ENCODE measurements around the gene PRM1. TPM values are rescaled to one million over a fixed set of nuclear protein-coding genes. Genes with fewer than 3 reads are reported as not detected.

PRM1 gene
- total RNA-seq, 1 donor = not detected

DNA sequence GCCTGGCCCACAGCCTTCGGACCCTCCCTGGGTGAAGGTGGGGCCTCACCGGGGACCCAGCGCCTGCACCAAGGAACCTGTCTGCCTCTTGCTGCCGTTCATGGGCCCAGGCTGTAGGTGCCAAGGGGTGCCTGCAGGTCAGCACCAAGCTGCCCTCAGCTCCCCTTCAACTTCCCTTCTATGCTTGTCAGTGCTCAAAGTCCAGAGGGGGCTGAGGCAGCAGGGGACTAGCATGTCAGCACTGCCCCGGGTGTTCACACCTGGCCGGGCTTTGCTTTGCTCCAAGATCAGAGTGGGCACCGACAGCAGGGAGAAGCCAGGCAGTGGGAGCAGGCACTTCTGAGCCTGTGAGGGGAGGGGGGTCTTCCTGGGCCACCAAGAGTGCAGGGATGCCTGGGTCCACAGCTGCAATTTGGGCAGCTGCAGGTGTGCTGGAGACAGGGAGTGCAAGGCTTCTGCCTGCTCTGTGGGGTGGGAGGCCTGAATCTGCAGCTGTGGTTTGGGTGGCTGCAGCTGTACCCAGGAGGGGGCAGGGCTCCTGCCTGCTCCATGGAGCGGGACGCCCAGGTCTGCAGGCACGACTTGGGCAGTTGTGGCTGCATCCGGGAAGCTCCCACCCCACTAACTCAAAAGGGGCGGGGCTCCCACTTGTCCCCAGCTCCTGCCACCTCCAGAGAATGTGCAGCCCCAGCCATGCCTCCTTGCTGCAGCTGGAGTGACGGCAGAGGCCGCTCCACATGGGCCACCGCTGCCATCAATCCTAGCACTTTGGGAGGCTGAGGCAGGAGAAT is 27.6 kb upstream of the PRM1 start:
- no peak overlapping the region for H3K4me3 ChIP-seq (ENCODE audit: low read depth, low read length)
- no peak for DNase-seq (ENCODE audit: low read depth)
- TF ChIP-seq, protein P1, sequence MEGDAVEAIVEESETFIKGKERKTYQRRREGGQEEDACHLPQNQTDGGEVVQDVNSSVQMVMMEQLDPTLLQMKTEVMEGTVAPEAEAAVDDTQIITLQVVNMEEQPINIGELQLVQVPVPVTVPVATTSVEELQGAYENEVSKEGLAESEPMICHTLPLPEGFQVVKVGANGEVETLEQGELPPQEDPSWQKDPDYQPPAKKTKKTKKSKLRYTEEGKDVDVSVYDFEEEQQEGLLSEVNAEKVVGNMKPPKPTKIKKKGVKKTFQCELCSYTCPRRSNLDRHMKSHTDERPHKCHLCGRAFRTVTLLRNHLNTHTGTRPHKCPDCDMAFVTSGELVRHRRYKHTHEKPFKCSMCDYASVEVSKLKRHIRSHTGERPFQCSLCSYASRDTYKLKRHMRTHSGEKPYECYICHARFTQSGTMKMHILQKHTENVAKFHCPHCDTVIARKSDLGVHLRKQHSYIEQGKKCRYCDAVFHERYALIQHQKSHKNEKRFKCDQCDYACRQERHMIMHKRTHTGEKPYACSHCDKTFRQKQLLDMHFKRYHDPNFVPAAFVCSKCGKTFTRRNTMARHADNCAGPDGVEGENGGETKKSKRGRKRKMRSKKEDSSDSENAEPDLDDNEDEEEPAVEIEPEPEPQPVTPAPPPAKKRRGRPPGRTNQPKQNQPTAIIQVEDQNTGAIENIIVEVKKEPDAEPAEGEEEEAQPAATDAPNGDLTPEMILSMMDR (IDR thresholded peaks at IDR 0.05; ENCODE audit: insufficient read depth, low read depth, low read length) = no peak

DNA sequence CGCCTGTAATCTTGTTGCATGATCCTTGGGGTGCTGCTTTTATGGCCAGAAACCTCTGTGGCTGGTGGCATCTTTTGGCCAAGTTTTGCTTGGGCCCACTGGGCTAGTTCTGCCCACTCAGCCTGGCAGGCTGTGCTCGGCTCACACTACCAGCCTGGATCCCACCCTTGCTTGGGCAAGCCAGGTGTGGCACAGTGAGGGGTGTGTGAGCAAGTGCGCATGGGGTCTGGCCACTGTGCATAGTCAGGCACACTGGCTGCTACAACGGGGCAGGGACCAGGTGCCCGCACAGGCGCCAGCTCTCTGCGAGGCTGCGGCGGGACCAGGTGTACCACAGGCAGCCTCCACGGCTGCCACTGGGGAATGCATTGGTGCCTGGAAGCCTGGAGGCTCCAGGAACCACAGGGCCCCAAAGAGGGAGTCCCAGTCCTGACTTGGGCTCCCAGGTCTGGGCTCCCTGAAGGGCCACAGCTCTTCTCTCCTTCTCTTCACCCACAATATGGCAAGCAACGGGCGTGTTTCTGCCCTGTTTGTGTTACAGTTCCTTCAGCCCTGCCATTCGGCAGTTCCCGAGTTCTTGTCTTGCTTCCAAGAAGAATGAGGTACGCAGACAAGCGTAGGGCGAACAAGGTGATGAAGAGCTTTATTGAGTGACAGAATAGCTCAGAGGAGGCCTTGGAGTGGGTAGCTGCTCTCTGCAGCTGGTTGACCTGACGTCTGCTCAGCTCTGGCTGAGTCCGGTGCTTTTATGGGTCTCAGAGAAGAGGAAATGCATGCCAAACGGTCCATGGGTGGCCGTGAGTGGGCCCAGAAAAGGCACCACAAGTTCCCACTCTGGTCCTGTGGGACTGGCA is 26.7 kb upstream of the PRM1 start:
- no peak overlapping the region for H3K4me3 ChIP-seq (ENCODE audit: low read depth, low read length)
- no peak for DNase-seq (ENCODE audit: low read depth)
- TF ChIP-seq, protein P1 (IDR thresholded peaks at IDR 0.05; ENCODE audit: insufficient read depth, low read depth, low read length) = no peak

DNA sequence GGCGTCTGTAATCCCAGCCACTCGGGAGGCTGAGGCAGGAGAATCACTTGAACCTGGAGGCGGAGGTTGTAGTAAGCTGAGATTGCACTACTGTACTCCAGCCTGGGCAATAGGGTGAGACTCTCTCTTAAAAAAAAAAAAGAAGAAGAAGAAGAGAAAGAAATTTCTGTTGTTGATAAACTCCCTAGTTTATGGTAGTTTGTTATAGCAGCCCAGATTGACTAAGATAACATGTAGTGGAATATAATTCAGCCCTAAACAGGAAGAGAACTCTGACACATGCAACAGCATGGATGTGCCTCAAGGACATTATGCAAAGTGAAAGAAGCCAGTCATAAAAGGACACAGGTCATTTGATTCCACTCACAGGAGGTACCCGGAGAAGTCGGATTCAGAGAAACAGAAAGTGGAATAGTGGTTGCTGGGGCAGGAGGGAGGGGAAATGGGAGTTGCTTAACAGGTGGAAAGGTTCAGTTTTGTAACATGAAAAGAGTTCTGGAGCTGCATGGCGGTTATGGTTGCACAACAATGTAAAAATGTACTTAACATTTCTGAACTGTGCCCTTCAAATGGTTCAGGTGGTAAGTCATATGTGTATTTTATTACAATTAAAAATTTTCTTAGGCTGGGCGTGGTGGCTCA is 26.0 kb upstream of the PRM1 start:
- H3K4me3 ChIP-seq (ENCODE audit: low read depth, low read length) = no peak overlapping the region
- TF ChIP-seq, protein P1 (IDR thresholded peaks at IDR 0.05; ENCODE audit: insufficient read depth, low read depth, low read length) = no peak
- peak; percentile 46 for DNase-seq (ENCODE audit: low read depth)

DNA sequence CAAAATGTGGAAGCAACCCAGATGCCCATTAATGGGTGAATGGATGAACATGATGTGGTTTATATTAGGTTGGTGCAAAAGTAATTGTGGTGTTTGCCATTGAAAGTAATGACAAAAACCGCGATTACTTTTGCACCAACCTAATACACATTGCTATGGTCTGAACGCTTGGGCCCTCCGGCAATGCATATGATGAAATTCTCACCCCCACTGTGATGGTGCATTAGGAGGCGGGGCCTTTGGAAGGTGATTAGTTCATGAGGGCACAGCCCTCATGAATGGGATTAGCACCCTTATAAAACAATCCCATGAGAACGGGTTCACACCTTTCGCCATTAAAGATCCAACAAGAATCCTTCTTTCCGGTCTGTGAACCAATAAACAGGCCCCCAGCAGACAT is 25.3 kb upstream of the PRM1 start:
- DNase-seq (ENCODE audit: low read depth) = no peak
- TF ChIP-seq, protein P1 (IDR thresholded peaks at IDR 0.05; ENCODE audit: insufficient read depth, low read depth, low read length) = no peak
- no peak overlapping the region for H3K4me3 ChIP-seq (ENCODE audit: low read depth, low read length)

GRCh38 chr16:11303405-11304138 is 22.4 kb upstream of the PRM1 start:
- no peak overlapping the region for H3K4me3 ChIP-seq (ENCODE audit: low read depth, low read length)
- peak; percentile 54 for DNase-seq (ENCODE audit: low read depth)
- TF ChIP-seq, protein P1 (IDR thresholded peaks at IDR 0.05; ENCODE audit: insufficient read depth, low read depth, low read length) = no peak

GRCh38 chr16:11302977-11303376 is 21.8 kb upstream of the PRM1 start:
- DNase-seq (ENCODE audit: low read depth) = no peak
- H3K4me3 ChIP-seq (ENCODE audit: low read depth, low read length) = no peak overlapping the region
- TF ChIP-seq, protein P1 (IDR thresholded peaks at IDR 0.05; ENCODE audit: insufficient read depth, low read depth, low read length) = no peak

All from fibroblast of villous mesenchyme (primary cell).